HK-2 (cell line): ENCODE data around the gene PCDHA4.
"Not testable (repeated sequence)": the region's sequence is repeated elsewhere in the genome, so short reads cannot be mapped to it uniquely, and the experiment has no call there.

ENCODE experiments used
- DNase-seq: peaks from one replicate; pipeline ENCODE4 v3.0.0-alpha.2; 2018; ENCODE audit not compliant: unreplicated experiment

The PCDHA4 gene

GRCh38 chr5:140806834-140807775 lies at the start of gene PCDHA4:
Gene PCDHA4, plus strand, starts transcription at chr5:140807068.
- DNase-seq = no peak

GRCh38 chr5:140764177-140764973 lies 42.5 kb upstream of the PCDHA4 start:
- no peak for DNase-seq

- DNase-seq = no peak
Measured at GRCh38 chr5:140767444-140767843, 39.4 kb upstream of the PCDHA4 start.

- DNase-seq = no peak
Measured at GRCh38 chr5:140780512-140780911, 26.4 kb upstream of the PCDHA4 start.

- DNase-seq = no peak
Measured at GRCh38 chr5:140785905-140786686, 20.8 kb upstream of the PCDHA4 start, which contains the start of gene PCDHA1. Gene PCDHA1, plus strand, starts transcription at chr5:140786140.

GRCh38 chr5:140787422-140787821 lies 19.4 kb upstream of the PCDHA4 start:
- not testable (repeated sequence) for DNase-seq

- not testable (repeated sequence) for DNase-seq
Measured at GRCh38 chr5:140787849-140788504, 18.9 kb upstream of the PCDHA4 start.

GRCh38 chr5:140791089-140791488 lies 15.8 kb upstream of the PCDHA4 start:
- DNase-seq = no peak

GRCh38 chr5:140794595-140795258 lies 12.1 kb upstream of the PCDHA4 start, which contains the start of gene PCDHA2:
Gene PCDHA2, plus strand, starts transcription at chr5:140794852.
- no peak for DNase-seq

- DNase-seq = no peak
Measured at GRCh38 chr5:140795259-140795641, 11.6 kb upstream of the PCDHA4 start.

GRCh38 chr5:140796072-140796717 lies 10.7 kb upstream of the PCDHA4 start:
- not testable (repeated sequence) for DNase-seq

- DNase-seq = no peak
Measured at GRCh38 chr5:140796718-140797095, 10.2 kb upstream of the PCDHA4 start.

- DNase-seq = no peak
Measured at GRCh38 chr5:140800816-140801493, 5.9 kb upstream of the PCDHA4 start, which contains the start of gene PCDHA3. Gene PCDHA3, plus strand, starts transcription at chr5:140801057.

- no peak for DNase-seq
Measured at GRCh38 chr5:140801494-140801841, 5.4 kb upstream of the PCDHA4 start.

GRCh38 chr5:140802381-140802780 lies 4.5 kb upstream of the PCDHA4 start:
- DNase-seq = not testable (repeated sequence)

- DNase-seq = no peak
Measured at GRCh38 chr5:140802781-140803271, 4.0 kb upstream of the PCDHA4 start.

- not testable (repeated sequence) for DNase-seq
Measured at GRCh38 chr5:140808241-140808888, 1.5 kb downstream of the PCDHA4 start.

GRCh38 chr5:140808889-140809291 lies 2.0 kb downstream of the PCDHA4 start:
- DNase-seq = no peak
